ENCODE data around the gene PEX14. TPM values are rescaled to one million over a fixed set of nuclear protein-coding genes. Genes with fewer than 3 reads are reported as not detected.

PEX14 gene
- total RNA-seq, 1 donor from 2014 or later = 21.6 TPM

DNA sequence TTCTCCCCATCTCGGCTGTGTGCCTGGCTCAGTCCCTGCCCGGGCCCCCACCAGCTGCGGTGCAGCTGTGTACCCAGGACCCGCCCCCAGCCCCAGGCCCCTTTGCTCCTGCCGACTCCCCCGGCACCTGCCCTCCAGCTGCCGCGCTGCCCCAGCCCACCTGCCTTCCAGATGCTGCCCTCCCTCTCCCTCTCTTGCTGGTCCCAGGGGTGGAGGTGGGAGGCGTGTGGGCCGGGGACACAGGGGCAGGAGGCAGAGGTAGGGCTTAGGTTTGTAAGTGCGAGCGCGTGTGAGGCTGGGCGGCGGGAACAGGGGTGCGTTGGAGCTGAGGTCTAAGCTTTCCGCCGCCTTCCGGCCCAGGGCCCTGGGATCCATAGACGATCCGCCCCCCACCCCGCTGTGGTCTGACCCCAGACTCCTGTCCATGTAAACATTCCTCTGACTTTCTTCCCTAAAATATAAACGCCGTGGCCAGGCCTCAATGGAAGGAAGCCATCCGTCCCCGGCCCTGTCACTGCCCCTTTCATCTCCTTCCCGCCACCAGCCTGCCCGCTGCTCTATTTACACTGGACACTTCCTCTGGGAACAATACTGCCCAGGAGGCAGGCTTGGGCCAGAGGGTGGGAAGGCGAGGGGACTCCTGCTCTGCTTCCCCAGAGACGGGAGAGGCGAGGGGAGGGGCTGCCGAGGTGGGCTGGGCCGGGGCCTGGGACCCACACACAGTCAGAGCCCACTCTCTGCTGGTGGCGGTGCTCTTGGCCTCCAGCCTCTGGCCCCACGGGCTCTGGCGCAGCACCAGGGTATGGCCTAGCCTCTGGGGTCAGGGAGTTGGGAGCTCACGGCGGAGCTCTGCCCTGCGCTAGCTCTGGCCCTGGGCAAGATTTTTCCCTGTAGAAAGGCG is 193.4 kb downstream of the PEX14 start:
- no peak for DNase-seq (ENCODE audit: extremely low spot score in 2 of 2)
- no peak for TF ChIP-seq POLR2A (IDR thresholded peaks at IDR 0.05)
- TF ChIP-seq, protein P1, sequence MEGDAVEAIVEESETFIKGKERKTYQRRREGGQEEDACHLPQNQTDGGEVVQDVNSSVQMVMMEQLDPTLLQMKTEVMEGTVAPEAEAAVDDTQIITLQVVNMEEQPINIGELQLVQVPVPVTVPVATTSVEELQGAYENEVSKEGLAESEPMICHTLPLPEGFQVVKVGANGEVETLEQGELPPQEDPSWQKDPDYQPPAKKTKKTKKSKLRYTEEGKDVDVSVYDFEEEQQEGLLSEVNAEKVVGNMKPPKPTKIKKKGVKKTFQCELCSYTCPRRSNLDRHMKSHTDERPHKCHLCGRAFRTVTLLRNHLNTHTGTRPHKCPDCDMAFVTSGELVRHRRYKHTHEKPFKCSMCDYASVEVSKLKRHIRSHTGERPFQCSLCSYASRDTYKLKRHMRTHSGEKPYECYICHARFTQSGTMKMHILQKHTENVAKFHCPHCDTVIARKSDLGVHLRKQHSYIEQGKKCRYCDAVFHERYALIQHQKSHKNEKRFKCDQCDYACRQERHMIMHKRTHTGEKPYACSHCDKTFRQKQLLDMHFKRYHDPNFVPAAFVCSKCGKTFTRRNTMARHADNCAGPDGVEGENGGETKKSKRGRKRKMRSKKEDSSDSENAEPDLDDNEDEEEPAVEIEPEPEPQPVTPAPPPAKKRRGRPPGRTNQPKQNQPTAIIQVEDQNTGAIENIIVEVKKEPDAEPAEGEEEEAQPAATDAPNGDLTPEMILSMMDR (IDR thresholded peaks at IDR 0.05) = no peak
- no peak for TF ChIP-seq POLR2AphosphoS5 (IDR thresholded peaks at IDR 0.05; ENCODE audit: insufficient read depth in 1 of 2, low read depth in 1 of 2)
- Histone ChIP-seq H3K27me3 (no peaks in the 10 kb centered on the region), H3K4me3 (no peak overlapping the region), H3K36me3 (no peaks in the 10 kb centered on the region), H3K4me1 (peaks cover 34% of the 10 kb centered on the region), H3K9me3 (no peaks in the 10 kb centered on the region), H3K27ac (no peak overlapping the region)
- intact Hi-C loops (cut with DNase I) = no loop called here

DNA sequence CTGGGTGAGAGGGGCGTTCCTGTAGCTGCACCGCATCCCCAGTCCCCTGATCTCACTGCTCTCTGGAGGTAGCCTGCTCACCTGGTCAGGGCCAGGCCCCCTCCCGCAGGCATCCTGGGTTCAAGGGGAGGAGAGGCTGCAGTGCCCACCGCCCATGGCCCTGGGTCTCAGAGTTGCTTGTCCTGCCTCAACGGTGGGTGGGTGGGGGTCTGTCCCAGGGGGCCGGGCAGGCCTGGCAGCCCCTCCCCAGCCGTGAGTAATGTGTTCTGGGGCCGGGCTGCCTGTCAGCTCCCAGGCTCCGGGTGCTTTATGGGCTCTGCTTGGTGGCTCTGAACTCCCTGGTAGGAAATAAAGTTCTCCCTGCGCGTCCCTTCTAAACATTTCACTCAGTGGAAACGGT is 194.8 kb downstream of the PEX14 start:
- intact Hi-C loops (cut with DNase I) = no loop called here
- Histone ChIP-seq H3K4me1 (peaks cover 34% of the 10 kb centered on the region), H3K4me3 (no peak overlapping the region), H3K36me3 (no peaks in the 10 kb centered on the region), H3K9me3 (no peaks in the 10 kb centered on the region), H3K27ac (no peak overlapping the region), H3K27me3 (no peaks in the 10 kb centered on the region)
- no peak for TF ChIP-seq POLR2A (IDR thresholded peaks at IDR 0.05)
- TF ChIP-seq, protein P1 (IDR thresholded peaks at IDR 0.05) = no peak
- TF ChIP-seq POLR2AphosphoS5 (IDR thresholded peaks at IDR 0.05; ENCODE audit: insufficient read depth in 1 of 2, low read depth in 1 of 2) = no peak
- DNase-seq (ENCODE audit: extremely low spot score in 2 of 2) = no peak

DNA sequence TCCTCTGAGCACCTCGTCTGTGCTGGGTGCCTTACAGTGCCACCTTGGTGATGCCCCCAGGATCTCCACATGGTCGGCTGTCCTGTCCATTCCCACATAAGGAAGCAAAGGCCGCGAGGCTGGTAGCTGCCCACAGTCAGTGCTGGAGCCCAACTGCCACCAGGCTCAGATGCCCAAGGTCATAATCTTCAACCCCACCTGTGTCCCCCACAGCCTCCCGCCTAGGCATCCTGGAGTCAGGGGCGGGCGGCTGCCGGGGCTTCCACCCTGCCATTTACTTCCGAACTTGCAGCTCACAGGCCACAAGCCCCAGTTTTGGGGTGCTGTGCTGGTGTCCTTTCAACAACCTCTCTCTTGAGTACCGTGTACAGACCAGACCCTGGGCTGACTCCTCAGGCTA is 195.4 kb downstream of the PEX14 start:
- no peak overlapping the region for H3K27ac ChIP-seq
- no peaks in the 10 kb centered on the region for H3K27me3 ChIP-seq
- H3K4me3 ChIP-seq = no peak overlapping the region
- H3K9me3 ChIP-seq = no peaks in the 10 kb centered on the region
- intact Hi-C loops (cut with DNase I) = no loop called here
- H3K36me3 ChIP-seq = no peaks in the 10 kb centered on the region
- no peak for TF ChIP-seq POLR2A (IDR thresholded peaks at IDR 0.05)
- TF ChIP-seq, protein P1 (IDR thresholded peaks at IDR 0.05) = no peak
- TF ChIP-seq POLR2AphosphoS5 (IDR thresholded peaks at IDR 0.05; ENCODE audit: insufficient read depth in 1 of 2, low read depth in 1 of 2) = no peak
- peaks cover 37% of the 10 kb centered on the region for H3K4me1 ChIP-seq
- no peak for DNase-seq (ENCODE audit: extremely low spot score in 2 of 2)

DNA sequence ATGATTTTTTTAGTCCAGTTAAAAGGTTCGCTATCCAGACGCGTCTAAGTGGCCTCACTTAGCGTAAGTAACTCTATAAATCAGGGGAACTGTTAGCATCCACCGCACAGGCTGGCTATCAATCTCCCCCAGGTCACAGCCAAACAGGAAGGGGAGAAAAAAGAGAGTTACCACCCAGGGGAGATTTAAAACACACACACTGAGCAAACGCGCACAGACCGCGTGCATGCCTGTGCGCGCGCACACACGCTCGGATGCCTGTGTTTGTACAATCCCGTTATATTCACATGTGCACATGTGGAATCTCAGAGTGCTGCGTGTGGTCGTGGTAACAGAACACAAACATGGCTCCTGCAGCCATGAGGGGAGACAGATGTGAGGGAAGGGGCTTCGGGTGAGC is 196.3 kb downstream of the PEX14 start:
- Histone ChIP-seq H3K9me3 (no peaks in the 10 kb centered on the region), H3K4me1 (peaks cover 41% of the 10 kb centered on the region), H3K36me3 (no peaks in the 10 kb centered on the region), H3K4me3 (no peak overlapping the region), H3K27me3 (no peaks in the 10 kb centered on the region), H3K27ac (peak overlapping the region; percentile 18)
- no peak for DNase-seq (ENCODE audit: extremely low spot score in 2 of 2)
- intact Hi-C loops (cut with DNase I) = no loop called here
- TF ChIP-seq, protein P1 (IDR thresholded peaks at IDR 0.05) = no peak
- TF ChIP-seq POLR2AphosphoS5 (IDR thresholded peaks at IDR 0.05; ENCODE audit: insufficient read depth in 1 of 2, low read depth in 1 of 2) (no peak), POLR2A (IDR thresholded peaks at IDR 0.05) (no peak)
